SK-N-MC (cell line): ENCODE data around the gene KRT16.

Experiments
- EZH2 ChIP-seq: fragments of 200-600 bp; sonication (generic); IDR thresholded peaks from one replicate; pipeline ENCODE4 v1.6.1; 2017; ENCODE audit warnings: antibody characterized with exemption
- POLR2AphosphoS5 ChIP-seq: IDR thresholded peaks from 2 replicates; pipeline ENCODE4 v1.6.1; 2012; ENCODE audit warnings: mild to moderate bottlenecking, low read depth, low read length, borderline replicate concordance

DNA sequence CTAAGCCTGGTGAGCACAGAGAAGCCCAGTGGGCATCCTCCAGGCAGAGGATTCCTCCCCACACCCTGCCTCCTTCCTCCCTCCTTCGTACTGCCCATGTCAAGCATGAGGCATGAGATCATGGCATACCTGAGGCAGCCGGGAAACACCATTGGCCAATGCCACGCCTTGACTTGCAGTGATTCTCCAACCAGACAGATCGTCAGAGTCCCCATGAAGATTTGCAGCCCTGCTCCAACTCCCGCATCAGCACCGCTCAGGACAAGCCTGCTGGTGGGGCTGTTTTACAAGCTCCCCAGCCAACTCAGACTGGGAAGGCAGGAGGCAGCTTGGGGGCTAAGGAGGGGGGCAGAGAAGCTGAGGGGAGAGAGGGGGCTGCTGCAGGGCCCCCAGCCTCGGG lies 2.9 kb upstream of the KRT16 start:
- TF ChIP-seq EZH2: no peak
- no peak for TF ChIP-seq POLR2AphosphoS5
